ENCODE results near the gene OSBPL2.

OSBPL2 gene

GRCh38 chr20:62287129-62287528, 48.8 kb downstream of the OSBPL2 start:
- no peak for DNase-seq

- no peak for DNase-seq
These were observed 49.6 kb downstream of the OSBPL2 start for GRCh38 chr20:62287759-62288534.

GRCh38 chr20:62288535-62289105, 50.3 kb downstream of the OSBPL2 start:
- no peak for DNase-seq

GRCh38 chr20:62289131-62289530, 50.8 kb downstream of the OSBPL2 start:
- no peak for DNase-seq

- no peak for DNase-seq
These were observed 51.6 kb downstream of the OSBPL2 start for GRCh38 chr20:62289898-62290297.

- DNase-seq: no peak
These were observed 53.1 kb downstream of the OSBPL2 start for GRCh38 chr20:62291251-62292066.

GRCh38 chr20:62292108-62292507, 53.8 kb downstream of the OSBPL2 start:
- DNase-seq: no peak

- no peak for DNase-seq
These were observed 54.9 kb downstream of the OSBPL2 start for GRCh38 chr20:62293111-62293784.

GRCh38 chr20:62293946-62294345, 55.6 kb downstream of the OSBPL2 start:
- DNase-seq: no peak

- no peak for DNase-seq
These were observed 56.2 kb downstream of the OSBPL2 start for GRCh38 chr20:62294516-62294915.

- DNase-seq: no peak
These were observed 58.6 kb downstream of the OSBPL2 start for GRCh38 chr20:62296724-62297448.

- no peak for DNase-seq
These were observed 59.3 kb downstream of the OSBPL2 start for GRCh38 chr20:62297449-62298227.

GRCh38 chr20:62298577-62299249, 60.4 kb downstream of the OSBPL2 start:
- DNase-seq: no peak

- no peak for DNase-seq
These were observed 61.4 kb downstream of the OSBPL2 start for GRCh38 chr20:62299666-62300236.

- no peak for DNase-seq
These were observed 62.0 kb downstream of the OSBPL2 start for GRCh38 chr20:62300319-62300718.

- DNase-seq: no peak
These were observed 62.9 kb downstream of the OSBPL2 start for GRCh38 chr20:62301111-62301668.

- DNase-seq: peak; percentile 80
These were observed 63.5 kb downstream of the OSBPL2 start for GRCh38 chr20:62301773-62302340.

- DNase-seq: peak; percentile 93
These were observed 64.2 kb downstream of the OSBPL2 start, which contains the start of gene ADRM1 for GRCh38 chr20:62302341-62303061. ADRM1 (plus strand) TSS chr20:62302997; CDS start chr20:62303569, 572 bp downstream.

- DNase-seq: no peak
These were observed 64.7 kb downstream of the OSBPL2 start for GRCh38 chr20:62303062-62303339.

All from T-helper 9 cell (primary cell).